Epithelial cell of proximal tubule (primary cell): ENCODE measurements around the gene FOXF2. TPM values are rescaled to one million over a fixed set of nuclear protein-coding genes. Genes with fewer than 3 reads are reported as not detected.
A peak's percentile ranks its signal among the peaks of the same experiment; 100 is the strongest.

ENCODE experiments used
- DNase-seq: peaks from one replicate; pipeline ENCODE4 v3.0.0-alpha.2; 2011; ENCODE audit warnings: low read depth
- H3K4me3 ChIP-seq: 2 replicates; pipeline ENCODE4 v1.5.1; 2011; ENCODE audit warnings: low read depth, mild to moderate bottlenecking, low read length
- CTCF ChIP-seq: conservative IDR thresholded peaks from 2 replicates; pipeline ENCODE4 v1.5.1; 2012; ENCODE audit warnings: low read depth, mild to moderate bottlenecking, low read length
- total RNA-seq: library from RNA; depleted of rRNA; stranded (reverse); fragments of >200 nt; gene quantifications from 2 replicates; pipeline ENCODE4 v1.2.3, GENCODE V29; 2015

The FOXF2 gene
- total RNA-seq, 1 donor from 2014 or later, result not detected

- no peak overlapping the region for H3K4me3 ChIP-seq
- no peak for DNase-seq
- no peak for TF ChIP-seq CTCF
Measured at GRCh38 chr6:1388630-1389368, 577 bp upstream of the FOXF2 start.

- no peak for TF ChIP-seq CTCF
- no peak for DNase-seq
- H3K4me3 ChIP-seq, result no peak overlapping the region
Measured at GRCh38 chr6:1390133-1390945, 963 bp downstream of the FOXF2 start.

- no peak overlapping the region for H3K4me3 ChIP-seq
- no peak for DNase-seq
- no peak for TF ChIP-seq CTCF
Measured at GRCh38 chr6:1390946-1391799, 1.8 kb downstream of the FOXF2 start.

GRCh38 chr6:1391800-1392309 is 2.5 kb downstream of the FOXF2 start:
- DNase-seq, result no peak
- no peak for TF ChIP-seq CTCF
- H3K4me3 ChIP-seq, result no peak overlapping the region

- H3K4me3 ChIP-seq, result peak overlapping the region; percentile 23
- no peak for DNase-seq
- TF ChIP-seq CTCF, result no peak
Measured at GRCh38 chr6:1392813-1393640, 3.7 kb downstream of the FOXF2 start.
